ENCODE data around the gene PLEKHG2.

PLEKHG2 gene

DNA sequence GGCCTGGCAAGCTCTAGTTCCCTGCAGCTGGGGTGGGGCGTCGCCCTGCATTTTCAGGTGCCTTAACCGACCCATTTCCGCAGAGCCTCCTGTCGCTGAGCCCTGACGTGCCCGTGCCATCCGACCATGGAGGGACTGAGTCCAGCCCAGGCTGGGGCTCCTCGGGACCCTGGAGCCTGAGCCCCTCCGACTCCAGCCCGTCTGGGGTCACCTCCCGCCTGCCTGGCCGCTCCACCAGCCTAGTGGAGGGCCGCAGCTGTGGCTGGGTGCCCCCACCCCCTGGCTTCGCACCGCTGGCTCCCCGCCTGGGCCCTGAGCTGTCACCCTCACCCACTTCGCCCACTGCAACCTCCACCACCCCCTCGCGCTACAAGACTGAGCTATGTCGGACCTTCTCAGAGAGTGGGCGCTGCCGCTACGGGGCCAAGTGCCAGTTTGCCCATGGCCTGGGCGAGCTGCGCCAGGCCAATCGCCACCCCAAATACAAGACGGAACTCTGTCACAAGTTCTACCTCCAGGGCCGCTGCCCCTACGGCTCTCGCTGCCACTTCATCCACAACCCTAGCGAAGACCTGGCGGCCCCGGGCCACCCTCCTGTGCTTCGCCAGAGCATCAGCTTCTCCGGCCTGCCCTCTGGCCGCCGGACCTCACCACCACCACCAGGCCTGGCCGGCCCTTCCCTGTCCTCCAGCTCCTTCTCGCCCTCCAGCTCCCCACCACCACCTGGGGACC is 4.6 kb upstream of the PLEKHG2 start:
- no peak for DNase-seq

DNA sequence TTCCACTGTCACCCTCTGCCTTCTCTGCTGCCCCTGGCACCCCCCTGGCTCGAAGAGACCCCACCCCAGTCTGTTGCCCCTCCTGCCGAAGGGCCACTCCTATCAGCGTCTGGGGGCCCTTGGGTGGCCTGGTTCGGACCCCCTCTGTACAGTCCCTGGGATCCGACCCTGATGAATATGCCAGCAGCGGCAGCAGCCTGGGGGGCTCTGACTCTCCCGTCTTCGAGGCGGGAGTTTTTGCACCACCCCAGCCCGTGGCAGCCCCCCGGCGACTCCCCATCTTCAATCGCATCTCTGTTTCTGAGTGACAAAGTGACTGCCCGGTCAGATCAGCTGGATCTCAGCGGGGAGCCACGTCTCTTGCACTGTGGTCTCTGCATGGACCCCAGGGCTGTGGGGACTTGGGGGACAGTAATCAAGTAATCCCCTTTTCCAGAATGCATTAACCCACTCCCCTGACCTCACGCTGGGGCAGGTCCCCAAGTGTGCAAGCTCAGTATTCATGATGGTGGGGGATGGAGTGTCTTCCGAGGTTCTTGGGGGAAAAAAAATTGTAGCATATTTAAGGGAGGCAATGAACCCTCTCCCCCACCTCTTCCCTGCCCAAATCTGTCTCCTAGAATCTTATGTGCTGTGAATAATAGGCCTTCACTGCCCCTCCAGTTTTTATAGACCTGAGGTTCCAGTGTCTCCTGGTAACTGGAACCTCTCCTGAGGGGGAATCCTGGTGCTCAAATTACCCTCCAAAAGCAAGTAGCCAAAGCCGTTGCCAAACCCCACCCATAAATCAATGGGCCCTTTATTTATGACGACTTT is 3.9 kb upstream of the PLEKHG2 start:
- DNase-seq = no peak

DNA sequence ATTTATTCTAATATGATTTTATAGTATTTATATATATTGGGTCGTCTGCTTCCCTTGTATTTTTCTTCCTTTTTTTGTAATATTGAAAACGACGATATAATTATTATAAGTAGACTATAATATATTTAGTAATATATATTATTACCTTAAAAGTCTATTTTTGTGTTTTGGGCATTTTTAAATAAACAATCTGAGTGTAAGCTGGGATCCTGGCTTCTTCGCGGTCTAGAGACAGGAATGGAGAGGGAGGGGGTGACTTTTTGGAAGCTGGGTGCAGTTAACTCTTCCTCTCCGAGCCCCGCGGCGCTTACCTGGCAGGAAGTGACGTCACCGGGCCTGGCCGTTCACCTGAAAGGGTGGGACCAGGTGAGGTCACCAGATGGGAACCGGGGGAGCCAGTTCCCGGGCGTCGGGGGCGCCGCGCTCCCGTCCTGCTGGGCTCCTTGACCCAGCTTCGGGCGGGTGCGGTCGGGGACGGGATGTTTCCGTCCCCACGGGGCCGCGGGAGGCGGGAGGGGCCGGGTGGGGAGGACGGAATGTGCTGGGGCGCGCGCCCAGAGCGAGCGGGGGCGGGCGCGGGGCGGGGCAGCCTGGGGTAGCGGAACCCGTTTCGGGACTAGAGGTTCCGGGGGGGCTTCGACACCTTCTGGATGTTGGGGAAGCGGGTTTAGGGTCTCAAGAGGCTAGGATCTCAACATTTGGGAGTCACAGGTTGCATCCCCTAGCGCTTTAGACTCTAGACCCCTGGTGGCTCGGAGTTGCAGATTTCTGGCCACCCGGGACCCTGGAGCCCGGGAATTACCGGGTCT is 3.1 kb upstream of the PLEKHG2 start:
- DNase-seq = no peak

DNA sequence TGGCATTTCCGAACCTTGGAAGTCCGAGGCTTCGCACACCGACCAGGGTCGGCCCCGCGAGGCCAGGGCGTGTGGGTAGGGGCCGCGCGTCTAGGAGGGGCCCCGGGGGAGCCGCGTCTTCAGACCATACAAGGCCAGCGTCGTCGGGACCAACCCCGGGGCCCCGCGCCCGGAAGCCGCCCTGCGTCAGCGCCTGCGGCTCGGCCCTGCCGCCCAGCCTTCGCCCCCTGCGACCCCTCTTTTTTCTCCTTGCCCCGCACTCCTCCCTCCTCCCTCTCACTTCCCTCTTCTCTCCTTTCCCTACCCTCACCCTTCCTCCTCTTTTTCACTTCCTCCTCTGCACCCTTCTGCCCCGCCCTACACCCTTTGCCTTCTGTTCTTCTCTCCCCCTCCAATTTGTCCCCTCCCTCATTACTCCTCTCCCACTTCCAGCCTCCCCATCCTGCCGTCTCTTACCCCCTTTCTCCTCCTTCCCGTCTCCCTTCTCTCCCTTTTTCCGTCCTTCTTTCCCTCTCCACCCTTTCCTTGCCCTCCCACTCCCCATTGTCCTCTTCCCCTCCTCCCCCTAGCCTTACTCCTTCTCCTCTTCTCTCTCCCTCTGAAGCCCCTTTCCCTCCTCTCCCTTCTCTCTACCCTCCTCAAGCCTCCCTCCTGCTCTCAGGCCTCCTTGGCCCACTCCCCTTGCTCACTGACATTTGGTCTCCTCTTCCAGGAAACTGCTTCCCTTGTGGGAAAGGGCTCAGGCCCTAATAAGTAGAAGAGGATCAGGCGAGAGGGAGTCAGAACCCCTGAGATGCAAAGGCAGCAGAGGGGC is 2.2 kb upstream of the PLEKHG2 start:
- DNase-seq = no peak

DNA sequence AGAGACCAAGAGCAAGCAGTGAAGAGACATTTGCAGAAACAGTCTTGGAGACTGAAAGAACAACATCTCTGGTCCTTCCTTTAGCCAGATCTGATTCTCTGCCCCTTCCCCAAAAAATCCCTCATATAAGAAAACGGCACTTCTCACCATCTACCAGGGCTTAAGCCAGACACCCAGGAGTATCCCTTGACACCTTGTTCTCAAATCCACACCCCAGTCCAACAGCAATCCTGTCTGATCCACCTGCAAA is 1.7 kb upstream of the PLEKHG2 start:
- no peak for DNase-seq

DNA sequence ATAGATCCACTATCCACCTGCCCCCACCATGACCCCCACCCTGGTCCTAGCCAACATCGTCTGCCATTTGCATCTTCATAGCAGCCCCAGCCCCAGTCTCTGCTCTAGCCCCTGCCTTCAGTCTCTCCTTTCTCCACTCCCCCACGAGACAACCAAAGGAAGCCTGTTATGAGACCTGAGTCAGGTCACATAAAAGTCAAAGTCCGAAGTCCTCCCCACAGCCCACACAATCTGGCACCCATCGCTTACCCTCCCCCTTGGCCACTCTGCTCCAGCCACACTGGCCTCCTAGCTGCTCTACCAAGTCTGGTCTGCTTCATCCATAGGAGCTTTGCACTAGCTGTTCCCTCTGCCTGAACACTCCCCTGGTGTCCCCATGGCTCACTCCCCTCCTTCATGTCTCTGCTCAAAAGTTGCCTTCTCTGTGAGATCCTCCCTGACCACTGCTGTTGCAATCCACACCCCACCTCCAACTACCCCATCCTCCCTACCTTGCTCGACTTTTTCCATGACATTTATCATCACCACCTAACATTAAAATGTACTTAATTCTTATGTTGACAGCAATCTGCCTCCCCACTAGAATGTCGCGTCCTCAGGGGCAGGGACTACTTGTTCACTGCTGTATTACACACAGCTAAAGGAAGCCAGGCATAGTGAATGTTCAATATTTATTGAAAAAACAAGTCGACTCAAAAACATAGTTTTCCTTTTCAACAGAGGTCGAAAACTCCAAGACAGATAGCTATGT is 1.2 kb upstream of the PLEKHG2 start:
- DNase-seq = no peak

DNA sequence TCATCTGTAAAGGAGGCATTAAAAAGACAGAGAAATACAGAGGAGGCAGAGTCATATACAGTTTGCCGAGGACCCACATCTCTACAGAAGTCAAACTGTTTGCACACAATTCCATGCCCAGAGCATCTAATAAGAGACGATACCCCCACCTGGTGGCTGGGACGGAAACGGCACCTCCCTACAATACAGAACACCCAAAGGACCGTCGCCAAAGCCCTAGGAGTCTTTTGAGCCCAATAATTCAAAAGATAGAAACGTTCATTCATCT is 703 bp upstream of the PLEKHG2 start:
- peak; percentile 92 for DNase-seq

DNA sequence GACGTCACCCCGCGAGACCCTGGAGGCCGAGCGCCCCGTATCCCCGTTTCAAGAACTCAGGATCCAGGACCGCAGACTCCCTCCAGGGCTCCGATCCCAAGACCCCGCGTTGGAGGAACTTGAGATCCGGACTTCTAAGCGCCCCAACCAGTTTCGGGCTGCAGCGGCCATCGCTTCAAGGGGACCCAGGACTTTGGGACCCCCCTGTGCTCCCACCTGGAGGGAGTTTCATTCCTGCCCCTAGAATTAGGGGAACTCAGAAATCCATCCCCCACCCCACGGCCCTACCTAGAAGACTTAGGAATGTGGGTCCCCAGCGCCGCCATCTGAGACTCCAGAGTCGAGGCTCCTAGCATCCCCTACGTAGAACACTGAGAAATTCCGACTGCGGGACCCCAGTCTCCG is 400 bp downstream of the PLEKHG2 start:
- DNase-seq = no peak

DNA sequence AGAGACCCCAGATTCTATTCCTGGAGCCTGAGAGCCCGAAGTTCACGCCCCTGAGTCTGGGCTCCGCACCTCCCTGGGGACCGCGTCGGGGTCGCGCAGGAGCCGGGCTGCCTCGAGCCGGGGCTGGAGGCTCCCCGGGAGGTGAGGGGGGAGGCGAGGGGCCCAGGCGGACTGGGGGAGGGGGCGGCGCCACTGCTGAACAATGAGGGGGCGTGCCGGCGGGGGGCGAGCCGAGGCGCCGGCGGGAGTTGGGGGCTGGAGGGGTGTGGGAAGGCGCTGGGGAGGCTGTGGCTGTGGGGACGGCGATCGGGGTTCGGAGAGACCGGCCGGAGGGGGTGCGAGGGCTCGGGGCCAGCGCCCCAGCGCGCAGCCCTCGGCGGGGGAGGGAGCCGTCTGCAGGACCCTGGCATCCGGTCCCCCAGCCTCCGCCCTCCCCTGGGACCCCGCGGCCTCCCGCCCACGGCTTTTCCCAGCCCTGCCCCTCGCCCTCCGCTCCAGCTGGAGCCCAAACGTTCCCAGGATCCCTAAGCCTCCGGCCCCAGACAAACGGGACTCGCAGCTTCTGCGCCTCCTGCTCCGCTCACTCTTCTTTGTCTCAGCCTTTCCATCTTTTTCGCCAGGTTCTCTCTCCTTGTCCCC is 922 bp downstream of the PLEKHG2 start:
- DNase-seq = no peak

DNA sequence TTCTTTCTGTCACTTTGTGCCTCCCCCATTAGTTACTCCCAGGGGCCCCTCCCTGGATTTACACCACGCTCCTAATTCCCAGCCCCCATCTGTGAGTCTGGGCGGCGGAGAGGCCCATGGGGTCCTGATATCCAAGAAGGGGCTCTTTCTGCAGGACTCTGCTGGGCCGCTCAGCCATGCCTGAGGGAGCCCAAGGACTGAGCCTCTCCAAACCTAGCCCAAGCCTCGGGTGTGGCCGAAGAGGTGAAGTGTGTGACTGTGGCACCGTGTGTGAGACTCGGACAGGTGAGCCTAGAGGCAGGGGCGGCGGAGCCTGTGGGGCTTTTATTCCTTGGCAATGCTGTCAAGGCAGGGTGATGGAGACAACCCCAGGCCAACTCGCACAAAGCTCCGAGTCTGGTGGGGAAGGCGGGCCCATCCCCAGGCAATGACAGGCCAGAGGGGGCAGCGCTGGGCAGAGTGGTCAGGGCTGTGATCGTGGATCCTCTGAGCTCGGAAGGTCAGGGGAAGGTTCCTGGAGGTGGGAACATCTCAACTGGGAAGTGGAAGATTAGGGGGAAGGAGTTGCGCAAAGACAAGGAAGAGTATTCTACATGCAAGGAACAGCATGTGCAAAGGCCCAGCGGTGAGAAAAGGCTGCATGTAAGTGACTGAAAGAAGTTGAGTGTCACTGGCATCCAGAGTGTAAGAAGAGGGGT is 1.6 kb downstream of the PLEKHG2 start:
- no peak for DNase-seq

DNA sequence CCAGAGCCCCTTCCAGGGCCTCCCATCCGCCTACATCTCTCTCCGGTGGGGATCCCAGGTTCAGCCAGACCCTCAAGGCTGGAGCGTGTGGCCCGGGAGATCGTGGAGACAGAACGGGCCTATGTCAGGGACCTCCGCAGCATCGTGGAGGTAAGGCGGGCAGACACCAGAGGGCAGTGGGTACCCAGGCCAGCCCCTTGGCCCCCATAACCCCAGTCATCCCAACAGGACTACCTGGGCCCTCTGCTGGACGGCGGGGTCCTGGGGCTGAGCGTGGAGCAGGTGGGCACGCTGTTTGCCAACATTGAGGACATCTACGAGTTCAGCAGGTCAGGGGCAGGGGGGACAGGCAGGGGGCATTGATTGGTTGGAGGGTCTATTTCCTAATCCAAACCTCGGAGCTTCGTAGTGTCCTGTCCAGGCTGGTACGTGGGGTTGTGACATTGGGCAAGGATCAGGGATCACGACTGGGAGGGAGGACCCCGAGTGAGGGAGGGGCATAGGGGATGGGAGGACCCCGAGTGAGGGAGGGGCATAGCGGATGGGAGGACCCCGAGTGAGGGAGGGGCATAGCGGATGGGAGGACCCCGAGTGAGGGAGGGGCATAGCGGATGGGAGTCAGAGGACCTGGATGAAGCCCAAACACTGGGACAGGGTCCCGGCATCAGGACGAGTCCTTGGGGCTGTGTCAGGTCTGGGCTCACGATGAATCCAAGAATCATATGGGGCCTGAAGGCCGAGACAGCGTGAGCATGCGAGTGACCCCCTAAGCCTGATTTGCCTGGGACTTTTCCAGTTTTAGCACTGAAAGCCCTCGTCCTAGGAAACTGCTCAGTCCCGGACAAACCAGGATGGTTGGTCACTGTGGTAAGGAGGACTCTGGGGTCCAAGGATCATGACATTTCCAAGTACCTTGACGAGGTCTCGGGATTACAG is 2.9 kb downstream of the PLEKHG2 start:
- no peak for DNase-seq

DNA sequence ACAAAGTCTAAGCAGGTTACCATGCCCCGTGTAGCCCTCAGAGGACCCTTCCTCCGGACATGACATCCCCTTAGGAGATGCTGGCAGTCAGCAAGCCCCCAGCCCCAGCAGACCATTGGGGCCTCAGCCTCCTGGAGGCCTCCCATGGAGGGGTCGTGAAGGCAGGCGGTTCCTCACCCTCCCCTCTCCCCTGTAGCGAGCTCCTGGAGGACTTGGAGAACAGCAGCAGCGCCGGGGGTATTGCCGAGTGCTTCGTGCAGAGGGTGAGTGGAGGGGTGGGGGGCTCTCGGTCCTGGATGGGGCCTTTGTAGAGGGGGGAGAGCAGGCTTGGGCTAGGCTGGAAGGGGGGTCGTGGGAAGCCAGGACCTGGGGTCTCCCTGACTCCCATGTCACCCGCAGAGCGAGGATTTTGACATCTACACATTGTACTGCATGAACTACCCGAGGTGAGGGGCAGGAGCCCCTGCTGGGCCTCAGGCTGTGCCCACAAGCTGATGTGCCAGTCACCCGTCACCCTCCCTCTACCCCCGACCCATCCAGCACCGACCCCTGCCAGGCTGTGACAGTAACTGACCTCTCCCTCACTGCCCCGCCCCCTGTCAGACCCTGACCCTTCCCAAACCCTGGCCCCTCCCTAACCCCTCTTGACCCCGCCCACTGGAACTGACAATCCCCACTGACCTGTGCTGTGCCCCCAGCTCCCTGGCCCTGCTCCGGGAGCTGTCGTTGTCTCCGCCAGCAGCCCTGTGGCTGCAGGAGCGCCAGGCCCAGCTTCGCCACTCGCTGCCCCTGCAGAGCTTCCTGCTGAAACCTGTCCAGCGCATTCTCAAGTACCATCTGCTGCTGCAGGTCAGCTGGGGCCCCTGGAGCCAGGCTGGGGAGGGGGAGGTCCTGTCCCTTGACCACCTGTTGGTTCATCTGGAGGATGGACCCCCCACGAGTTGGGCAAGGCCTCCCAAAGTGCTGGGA is 4.0 kb downstream of the PLEKHG2 start:
- no peak for DNase-seq

DNA sequence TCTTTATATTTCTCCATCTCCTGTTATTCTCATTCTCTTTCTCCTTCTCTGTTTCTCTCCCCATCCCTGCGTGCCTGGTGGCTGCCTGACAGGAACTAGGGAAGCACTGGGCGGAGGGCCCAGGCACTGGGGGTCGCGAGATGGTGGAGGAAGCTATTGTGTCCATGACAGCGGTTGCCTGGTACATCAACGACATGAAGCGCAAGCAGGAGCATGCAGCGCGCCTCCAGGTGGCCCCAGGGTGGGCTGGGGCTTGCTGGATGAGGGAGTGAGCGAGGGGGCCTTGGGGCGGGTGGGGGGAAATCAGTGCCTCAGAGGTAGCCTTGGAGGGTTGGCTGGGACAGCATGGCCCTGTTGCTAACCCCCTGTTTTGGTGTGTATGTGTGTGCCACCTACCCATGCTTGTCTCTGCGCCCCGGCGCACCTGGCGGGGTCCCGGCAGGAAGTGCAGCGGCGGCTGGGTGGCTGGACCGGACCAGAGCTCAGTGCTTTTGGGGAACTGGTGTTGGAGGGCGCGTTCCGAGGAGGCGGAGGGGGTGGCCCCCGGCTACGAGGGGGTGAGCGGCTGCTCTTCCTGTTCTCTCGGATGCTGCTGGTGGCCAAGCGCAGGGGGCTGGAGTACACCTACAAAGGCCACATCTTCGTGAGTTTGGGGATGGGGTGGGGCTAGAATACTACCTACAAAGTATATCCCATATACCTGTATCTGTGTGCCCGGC is 5.2 kb downstream of the PLEKHG2 start:
- DNase-seq = no peak

DNA sequence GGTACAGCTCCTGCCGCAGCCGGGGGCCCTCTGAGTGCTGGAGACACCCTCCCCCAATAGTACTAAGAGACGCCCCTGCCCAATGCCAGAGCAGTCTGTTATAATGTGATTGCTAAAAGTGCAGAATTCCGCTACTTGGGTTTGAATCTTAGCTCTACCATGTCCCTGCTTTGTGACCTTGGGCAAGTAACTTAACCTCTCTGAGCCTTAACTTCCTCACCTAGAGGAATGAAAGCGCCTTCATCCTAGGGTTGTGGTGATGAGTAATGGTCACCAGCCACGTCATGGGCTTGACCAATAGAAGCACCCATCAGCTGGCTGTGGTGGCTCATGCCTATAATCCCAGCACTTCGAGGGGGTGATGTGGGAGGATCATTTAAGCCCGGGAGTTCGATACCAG is 6.5 kb downstream of the PLEKHG2 start:
- no peak for DNase-seq

DNA sequence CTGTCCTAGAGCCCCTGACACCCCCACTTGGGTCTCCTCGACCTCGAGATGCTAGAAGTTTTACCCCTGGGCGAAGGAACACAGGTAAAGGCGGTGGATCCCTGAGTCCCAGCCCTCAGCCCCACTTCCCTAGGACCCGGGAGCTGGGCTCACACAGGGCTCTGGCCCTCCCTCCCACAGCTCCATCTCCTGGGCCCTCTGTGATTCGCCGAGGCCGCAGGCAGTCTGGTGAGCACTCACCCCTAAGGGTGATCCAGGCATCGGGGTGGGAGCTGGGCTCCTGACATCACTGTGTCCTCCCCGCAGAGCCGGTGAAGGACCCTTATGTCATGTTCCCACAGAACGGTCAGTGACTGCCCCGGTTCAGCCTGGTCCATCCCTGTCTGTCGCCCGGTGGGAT is 8.3 kb downstream of the PLEKHG2 start:
- DNase-seq = no peak

DNA sequence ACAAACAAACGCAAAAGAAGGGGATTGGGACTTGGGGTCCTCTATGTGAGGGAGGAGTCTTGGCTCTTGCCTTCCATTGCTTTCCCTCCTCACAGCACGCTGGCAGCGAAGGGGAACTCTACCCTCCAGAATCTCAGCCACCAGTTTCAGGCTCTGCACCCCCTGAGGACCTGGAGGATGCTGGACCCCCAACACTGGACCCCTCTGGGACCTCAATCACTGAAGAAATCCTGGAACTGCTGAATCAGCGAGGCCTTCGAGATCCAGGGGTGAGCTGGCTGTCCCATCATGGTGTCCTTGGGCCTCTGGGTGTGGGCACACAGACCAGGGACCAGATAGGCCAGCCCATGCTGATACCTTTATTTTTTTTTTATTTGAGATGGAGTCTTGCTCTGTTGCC is 9.6 kb downstream of the PLEKHG2 start:
- DNase-seq = no peak

DNA sequence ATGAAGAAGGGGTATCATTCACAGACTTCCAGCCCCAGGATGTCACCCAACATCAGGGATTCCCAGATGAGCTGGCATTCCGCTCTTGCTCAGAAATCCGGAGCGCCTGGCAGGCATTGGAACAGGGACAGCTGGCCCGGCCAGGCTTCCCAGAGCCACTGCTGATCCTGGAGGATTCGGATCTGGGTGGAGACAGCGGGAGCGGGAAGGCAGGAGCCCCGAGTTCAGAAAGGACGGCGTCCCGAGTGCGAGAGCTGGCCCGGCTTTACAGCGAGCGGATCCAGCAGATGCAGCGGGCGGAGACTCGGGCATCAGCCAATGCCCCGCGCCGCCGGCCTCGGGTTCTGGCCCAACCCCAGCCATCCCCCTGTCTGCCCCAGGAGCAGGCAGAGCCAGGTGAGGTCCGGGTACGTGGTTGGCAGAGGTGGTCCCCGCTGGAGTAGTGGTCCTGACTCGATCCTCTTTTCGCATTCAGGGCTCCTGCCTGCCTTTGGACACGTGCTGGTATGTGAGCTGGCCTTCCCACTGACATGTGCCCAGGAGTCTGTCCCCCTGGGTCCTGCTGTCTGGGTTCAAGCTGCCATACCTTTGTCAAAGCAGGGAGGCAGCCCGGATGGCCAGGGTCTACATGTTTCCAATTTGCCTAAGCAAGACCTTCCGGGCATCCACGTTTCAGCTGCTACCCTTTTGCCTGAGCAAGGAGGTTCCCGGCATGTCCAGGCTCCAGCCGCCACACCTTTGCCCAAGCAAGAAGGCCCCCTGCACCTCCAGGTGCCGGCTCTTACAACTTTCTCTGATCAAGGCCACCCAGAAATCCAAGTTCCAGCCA is 11.0 kb downstream of the PLEKHG2 start:
- no peak for DNase-seq

Data from NCI-H446 treated with DMSO at 0.1 percent for 48 hours (cell line).